HG03342 (cell line): Measurements from ENCODE around the gene CENPM.
A peak's percentile ranks its signal among the peaks of the same experiment; 100 is the strongest.

Experiments
- ATAC-seq: cut with Tn5 transposase; IDR thresholded peaks from one replicate; pipeline ENCODE4 v1.9.1; 2021; ENCODE audit warnings: mild to moderate bottlenecking, moderate library complexity; ENCODE audit not compliant: unreplicated experiment

Gene CENPM, protein sequence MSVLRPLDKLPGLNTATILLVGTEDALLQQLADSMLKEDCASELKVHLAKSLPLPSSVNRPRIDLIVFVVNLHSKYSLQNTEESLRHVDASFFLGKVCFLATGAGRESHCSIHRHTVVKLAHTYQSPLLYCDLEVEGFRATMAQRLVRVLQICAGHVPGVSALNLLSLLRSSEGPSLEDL

DNA sequence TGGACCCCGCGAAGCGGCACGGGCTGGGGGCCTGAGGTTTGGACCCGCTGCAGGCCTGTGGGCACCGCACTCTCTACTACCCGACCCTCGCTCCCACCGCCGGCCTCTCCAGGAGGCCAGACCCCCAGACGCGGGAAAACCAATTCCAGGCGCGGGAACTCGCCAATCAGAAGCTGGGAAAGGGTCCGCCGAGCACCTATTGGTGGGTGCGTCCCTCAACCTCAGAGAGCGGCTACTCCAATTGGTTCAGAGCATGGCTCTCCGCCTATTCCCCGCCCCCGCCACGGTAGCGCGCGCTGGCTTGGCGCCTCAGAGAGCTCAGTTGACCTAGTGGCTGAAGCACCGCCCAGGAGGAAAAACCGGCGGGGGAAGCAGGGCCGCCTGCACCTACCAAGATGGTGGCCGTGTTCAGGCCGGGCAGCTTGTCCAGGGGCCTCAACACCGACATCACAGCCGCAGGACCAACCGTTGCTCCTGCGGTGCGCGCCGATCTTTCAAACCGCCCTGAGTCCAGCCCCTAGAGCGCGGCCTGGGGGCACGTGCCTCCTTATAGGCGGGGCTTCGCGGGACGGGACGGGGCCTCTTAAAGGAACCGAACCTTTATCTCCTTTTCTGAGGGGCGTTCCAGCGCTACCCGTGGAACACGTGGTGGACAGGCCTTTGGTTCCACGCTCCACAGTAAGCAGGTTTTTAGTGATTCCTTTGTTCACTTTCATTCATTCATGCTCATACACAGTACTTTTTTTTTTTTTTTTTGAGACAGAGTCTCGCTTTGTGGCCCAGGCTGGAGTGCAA, at the start of gene CENPM:
CENPM (minus strand) TSS at position 524 of the 795 bp plus-strand sequence; CDS start at position 448, 76 bp downstream.
- peak; percentile 74 for ATAC-seq

DNA sequence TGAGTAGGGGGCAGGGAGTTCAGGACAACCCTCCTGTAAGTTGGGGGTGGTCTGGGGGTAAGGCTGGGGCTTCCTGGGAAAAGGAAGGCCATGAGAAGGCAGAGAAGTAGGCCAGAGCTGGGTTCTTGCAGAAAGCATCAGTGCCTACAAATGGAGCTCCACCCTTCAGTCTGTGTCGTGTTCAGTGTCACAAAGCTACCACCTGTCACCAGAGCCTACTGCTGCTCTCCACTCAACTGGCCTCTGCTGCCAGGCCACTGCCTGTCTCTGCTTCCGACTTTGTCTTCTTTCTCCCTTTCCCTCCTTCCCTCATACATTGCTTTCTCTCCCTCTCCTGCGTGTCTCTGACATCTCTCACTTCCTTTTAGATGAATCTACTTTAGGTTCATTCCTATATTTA, 48.3 kb upstream of the CENPM start:
- ATAC-seq = no peak

DNA sequence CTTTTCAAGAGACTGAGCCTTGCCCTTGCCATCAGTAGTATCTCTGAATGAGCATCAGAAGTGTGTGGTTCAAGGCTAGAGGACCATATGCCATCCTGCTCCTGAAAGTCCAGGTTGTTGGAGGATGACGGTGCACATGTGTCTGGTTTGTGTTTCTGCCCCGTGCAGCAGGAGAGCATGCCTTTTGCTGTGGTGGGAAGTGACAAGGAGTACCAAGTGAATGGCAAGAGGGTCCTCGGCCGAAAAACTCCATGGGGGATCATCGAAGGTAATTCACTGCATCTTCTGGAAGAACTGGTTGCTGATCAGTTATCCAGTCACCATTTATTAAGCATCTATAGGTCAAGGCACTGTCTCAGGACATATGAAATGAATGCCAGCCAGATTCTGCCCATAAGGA, 45.5 kb upstream of the CENPM start:
- no peak for ATAC-seq

DNA sequence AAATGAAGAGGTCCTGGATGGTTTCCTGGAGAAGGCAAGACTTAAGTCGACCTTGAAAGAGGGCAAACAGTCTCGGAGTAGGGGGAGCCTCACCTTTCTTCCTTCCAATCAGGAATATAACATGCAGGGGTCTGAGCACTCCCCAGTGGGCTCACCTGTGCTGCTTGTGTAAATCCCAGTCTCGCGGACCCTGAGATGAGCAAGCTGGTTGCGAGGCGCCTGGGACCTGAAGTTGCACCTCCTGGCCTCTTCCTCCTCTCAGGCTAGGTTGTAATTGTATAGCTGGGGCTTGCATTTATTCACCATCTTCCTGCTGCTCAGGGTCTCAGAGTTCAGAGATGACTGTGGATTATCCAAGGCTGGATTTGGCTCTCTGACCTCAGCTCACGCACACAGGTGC, 44.2 kb upstream of the CENPM start:
- ATAC-seq = no peak

DNA sequence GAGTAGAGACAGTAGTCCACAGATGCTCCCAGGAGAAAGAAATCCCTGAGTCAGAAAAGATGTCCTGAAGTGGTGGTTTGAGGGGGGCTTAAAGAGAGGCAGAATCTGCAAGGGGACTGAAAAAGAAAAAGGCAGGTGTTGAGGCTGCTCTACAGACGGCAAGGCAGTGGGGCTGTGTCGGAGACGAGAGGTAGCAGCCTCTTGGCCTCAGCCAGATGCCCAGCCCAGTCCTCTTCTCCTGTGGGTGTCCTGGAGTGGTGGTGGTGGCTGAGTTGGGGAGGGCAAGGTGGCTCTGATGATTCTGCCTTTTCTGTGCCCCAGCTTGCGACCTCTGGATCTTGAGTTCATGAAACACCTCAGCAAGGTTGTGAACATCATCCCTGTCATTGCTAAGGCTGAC, 42.3 kb upstream of the CENPM start:
- no peak for ATAC-seq

DNA sequence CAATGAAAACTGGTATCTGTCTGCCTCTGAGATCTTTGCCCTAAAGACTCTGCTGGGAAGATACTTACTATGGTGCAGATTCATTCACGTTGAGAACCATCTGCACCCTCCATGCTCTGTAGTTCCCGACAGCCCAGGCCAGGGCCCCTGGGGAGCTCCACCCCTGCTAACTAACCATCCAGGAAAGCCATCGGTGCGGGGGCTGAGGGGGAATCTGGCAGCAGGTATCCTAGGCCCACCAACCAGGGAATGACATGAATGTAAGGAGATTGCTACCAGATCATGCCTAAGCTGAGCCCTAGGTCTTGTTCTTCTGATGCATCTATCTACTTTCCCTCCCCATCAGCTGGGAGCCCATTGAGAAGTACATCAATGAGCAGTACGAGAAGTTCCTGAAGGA, 40.3 kb upstream of the CENPM start:
- ATAC-seq = no peak

DNA sequence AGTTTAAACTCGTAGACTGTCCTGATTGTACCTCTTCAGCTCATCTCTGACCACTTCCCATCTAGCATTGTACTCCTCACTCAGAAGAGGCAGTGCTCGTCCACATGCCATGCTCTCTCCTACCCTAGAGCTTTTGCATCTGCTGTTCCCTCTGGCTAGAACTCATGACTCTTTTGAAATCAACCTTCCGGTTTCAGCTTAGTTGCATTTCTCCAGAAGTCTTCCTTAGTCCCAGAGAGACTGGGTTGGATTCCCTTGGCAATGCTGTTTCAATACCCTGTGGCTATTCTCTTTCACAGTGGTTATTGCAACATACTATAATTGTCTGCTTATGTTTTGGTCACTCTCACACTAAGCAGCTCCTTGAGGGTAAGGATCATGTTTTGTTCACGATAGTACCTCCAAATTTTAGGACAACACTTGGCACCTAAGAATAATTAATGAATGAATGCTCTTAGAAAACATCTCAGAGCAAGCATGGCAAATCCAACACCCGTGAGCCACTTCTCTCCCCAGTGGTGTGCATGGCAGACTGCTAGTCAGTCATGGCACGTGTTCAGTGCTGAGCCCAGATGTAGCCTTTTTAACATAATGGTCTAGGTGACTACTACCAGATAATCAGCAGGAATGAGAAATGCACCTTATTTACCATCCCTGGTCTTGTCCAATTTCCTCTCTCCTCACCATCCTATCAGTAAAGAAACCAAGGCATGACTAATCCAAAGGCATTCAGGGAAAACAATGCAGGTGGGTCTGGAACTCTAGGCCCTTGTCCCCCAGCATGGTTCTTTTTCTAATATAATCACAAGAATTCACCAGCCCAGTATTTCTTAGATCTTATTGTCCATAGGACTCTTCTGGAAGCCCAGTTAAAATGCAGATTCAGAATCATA, 36.8 kb upstream of the CENPM start:
- ATAC-seq = no peak

DNA sequence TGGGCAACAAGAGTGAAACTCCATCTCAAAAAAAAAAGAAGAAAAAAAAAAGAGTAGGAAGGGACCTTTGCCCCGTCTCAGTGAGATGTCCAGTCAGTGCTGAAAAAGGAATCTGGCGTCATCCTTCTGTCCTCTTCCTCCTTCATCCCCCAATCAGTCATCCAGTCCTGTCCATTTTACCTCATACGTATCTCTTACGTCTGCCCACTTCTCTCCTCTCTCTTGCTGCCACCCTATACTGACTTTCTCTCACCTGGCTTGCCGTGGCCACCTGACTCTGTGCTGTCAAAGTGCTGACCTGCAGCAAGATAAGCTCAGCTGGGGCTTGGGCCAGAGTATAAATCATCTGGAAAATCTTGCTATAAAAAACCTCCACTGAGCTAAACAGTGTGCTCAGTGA, 35.9 kb upstream of the CENPM start:
- ATAC-seq = no peak

DNA sequence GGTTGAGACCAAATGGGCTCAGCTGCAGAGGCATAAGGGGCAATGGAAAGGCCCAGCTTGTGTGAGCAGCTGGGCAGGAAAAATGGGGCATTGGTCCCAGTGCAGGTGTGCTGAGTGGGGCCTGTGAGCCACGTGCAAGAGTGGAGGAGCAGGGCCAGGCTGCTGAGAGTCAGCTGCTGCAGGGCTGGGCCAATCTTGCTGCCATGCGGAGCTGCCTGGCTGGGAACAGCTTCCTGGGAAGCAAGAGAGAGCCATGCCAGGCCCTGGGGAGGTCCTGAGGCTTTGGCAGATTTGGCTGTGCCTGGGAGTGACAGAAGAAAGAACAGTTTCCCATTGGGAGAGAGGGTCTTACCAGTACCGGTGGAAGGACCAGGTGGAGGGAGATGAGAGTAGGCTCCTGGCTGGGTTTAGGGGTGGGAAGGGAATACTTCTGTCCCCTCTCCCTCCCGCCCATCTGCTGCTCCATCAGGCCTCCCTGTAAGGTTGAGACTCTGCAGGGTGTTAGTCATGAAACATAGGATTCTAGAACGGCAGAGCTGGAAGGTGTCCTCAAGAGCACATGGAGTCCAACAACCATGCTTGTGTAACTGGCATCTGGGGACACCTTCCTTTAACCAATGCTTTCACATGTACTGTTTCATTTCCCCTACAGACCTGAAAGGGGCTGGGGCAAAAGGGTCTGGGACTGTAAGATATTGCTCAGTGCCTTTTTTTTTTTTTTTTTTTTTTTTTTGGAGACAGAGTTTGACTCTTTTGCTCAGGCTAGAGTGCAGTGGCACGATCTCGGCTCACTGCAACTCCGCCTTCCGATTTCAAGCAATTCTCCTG, 32.7 kb upstream of the CENPM start:
- ATAC-seq = no peak

DNA sequence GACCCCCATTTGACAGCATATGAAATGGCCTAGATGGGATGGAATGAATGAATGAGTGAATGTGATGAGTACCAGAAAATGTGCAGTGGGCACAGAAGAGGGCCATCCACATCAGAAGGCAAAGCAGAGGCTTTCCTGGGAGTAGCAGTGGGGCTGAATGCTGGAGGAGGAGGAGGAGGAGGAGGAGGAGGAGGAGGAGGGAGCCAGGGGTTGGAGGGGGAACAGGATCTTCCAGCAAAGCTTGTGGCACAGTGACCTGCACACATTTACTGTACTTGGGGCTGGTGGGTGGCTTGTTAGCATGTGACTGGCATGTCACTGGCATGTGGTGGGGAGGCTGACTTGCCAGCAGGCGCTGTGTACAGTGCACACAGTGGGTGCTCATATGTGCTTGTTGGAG, 31.8 kb upstream of the CENPM start:
- no peak for ATAC-seq

DNA sequence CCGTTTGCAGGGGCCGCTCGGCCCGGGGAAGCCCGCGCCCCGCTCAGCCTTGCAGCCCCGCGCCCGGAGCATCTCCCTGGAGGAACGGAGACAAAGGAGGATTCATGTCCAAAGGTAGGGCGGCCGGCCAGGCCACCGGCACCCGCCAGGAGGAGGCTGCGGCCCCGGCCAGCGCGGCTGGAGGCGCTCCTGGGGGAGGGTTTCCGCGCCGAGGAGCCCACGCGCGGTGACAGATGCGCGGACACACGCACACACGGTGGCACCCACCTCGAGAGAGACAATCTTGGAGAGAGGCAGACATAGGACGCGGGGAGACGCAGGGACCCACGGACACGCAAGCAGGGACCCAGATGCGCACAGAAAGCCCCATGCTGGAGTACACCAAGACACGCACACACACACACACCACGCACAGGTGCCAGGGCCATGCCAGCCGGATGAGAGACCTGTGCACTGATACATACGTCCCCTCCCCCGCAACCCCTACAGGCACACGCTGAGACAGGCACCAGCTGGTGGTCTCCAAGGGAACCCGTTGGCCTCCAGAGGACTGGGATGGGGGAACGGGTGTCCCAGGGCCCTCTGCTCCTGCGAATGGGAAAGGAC, 30.1 kb upstream of the CENPM start:
- no peak for ATAC-seq

DNA sequence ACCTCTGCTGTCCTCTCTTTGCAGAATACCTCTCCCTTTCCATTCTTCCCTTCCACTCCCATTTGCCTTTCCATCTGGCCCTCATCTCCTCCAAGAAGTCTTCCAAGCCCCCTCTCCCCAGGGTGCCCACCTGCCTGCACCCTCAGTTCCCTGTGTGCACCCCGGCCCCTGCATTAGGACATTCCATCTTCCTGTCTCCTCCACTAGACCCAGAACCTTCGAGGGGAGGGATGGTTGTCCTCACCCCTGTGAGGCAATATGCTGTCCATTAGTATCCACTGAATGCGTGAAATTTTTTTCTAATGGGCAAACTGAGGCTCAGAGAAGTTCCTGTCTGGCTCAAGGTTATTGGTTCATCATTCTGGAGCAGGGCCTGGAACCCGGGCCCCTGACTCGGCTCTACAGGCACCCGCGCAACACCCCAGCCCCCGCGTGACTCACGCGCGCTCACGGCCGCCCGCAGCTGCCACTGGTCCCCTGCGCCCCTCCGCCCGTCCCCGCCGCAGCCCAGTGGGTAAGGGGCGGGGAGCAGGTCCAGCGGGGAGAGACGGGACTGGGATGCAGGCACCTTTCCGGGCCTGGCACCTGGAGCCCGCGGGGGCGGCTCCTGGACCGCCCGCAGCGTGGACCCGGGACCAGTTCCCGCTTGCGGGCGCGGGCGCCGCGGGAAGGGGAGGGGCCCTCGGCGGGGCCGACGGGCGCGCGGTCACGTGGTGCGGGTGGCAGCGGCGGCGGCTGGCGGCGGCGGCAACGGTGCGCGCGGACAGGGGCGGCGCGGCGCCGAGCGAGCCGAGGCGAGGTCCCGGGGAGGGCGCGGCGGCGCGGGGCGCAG, 29.3 kb upstream of the CENPM start:
- ATAC-seq = no peak

DNA sequence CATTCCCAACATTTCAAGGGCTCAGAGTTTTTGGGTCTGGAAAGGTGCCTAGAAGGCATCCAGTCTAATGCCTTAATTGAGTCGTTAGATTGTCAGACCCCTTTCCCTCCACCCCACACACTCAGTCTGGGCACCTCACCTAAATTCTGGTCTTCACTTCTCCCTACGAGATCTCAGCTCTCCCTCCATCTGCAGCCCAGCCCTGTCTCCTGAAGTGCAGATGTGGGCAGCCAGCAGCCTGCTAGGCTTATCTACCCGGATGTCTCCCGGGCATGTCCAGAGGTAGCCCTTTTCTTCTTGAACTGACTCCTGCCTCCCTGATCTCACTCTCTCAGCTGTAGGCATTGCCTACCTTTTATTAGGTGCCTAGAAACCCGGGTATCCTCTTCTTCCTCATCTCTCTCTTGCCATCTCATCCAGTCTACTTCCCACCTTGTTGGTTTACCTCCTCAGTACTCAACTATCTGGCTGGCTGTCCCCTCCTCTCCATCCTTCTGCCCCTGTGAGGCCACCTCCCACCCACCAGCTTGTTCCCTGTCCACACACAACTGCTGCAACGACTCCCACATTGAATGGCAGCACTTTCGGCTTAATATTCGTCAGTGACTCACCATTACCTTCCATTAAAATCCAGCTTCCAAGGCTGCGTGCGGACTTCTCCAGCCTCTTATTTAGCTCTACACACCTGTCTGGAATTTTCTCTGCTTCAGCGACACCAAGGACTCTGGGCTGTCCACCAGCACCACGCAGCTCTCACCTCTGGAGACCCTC, 28.5 kb upstream of the CENPM start:
- ATAC-seq = no peak

DNA sequence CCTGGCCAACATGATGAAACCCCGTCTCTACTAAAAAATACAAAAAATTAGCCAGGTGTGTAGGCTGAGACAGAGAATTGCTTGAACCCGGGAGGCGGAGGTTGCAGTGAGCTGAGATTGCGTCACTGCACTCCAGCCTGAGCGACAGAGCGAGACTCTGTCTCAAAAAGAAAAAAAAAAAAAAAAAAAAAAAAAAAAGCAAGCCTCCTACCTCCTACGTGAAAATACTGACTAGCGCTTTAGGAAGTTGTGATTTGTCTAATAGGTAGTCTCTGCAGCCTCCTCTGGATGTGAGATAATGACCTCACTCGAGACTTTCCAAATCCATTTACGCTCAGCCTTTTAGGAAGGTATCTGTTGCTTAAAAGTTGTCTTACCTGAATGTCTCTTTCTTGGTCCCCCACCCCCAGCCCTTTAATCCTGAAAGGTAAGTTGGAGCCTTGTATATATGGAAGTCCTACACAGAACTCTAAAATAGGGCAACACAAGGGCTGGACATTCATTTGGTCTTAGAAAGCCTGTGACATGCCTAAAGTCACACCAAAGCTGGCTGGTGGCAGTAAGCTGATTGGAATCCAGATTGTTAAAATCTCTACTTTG, 27.8 kb upstream of the CENPM start:
- no peak for ATAC-seq

DNA sequence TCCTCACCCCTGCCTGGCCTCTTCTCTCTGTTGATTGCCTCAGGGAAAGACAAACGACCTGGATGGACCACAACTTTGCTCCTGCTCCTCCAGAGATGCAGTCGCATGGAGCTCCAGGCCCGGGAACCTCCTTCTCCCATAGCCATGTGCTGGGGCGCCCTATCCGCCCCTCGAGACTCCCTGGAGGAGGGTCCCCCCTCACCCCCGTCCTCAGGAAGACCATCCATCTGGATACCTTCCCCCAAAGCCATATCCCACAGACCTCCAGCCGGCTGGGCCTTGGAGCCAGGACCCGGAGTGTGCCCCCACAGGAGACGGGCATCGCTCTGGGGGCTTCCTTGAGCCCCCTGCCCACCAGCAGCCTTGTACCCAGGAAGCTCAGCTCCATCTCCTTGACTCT, 24.5 kb upstream of the CENPM start:
- ATAC-seq = no peak

DNA sequence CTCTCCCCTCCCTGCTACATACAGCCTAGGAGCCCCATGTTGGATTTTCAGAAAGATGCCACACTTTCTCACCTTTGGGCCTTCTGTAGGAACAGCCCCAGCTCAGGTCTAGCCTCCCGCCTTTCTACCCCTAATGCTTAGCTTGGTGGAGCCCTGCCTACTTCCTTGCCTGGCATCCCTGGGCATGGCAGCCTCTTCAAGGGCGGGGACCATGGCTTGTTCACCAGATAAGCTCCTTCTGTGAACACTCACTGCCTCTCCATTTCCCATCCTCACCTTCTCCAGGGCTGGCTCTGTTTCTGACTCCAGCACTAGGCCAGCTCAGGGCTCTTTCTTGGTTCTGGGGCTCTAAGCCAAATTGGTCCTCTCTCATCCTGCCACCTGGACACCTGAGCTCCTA, 23.6 kb upstream of the CENPM start:
- no peak for ATAC-seq

DNA sequence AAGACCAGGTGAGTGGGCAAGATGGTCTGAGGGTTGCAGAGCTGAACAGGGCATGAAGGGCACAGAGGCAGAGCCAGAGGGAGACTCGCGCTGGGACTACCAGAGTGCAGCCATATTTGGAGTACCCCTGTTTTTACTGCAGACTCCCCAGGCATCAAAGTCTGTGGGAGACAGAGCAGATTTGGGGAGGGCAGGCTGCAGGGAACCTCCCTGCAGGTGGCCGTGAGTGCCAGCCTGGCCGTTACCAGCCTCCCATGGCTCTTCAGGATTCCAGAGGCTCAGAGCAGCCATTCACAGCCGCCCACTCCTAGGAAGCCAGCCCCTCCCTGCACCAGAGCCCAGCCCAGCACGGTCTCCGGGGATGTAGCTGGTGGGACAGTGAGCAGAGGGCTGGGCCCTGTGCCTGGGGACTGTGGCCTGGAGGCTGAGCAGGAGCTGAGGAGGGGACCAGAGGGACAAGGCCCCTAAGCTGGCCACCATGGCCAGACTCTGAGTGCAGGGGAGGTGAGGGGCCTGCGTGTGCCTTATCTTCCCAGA, 22.2 kb upstream of the CENPM start, which contains the start of gene SEPTIN3:
SEPTIN3 (plus strand) TSS at position 334 of the 537 bp plus-strand sequence. CDS start 2,050 bp downstream, outside the sequence.
- ATAC-seq = no peak

DNA sequence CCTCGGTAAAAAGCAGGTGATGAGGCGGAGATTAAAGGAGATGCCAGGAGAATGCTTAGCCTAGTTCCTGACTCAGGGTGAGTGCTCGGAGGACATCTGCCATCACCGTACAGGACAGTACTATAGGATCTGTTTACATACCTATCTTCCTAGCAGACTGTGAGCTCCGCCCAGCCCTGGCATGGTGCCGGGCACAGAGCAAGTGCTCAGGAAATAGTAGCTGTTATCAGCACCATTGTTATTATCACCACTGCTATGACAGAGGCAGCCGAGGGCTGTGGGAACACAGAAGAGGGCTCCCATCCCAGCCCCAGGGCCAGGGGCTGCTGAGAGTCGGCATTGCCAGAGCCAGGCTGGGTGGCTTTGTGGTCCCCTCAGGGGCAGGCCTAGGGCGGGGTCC, 21.6 kb upstream of the CENPM start:
- ATAC-seq = no peak
